ENCODE results near the gene STK32C.

DNA sequence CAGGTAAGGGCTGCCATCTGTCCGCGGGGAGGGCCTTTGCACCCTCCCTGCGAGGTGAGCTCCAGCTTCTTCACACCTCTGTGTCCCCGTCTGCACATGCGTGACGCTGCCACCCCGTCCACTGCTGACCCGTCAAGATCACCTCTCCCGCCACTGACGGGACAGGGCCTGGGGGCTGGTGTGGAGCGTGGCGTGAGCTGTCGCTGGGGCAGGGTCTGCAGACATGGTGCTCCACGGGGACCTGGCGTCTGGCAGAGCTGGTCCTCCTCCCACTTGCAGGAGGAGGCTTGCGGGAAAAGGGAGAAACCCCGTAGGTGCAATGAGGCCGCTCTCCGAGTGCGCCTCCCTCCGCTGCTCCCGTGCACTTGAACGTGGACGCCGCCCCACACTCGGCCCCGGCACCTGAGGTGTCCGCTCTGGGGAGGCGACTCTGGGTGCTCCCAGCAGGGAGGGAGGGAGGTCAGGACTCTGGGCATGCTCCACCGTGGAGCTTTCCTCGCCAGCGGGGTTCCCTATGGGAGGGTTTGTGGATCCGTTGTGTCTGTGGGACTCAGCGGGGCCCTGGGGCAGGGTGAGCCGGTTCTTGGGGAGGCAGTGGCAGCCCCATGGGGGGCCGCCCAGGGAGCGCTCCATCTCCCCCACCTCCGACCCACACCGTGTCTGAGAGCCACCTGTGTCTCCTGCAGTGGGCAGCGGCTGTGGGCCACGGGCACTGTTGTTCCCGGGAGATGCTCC is 138.6 kb downstream of the STK32C start:
- TF ChIP-seq, protein P1, sequence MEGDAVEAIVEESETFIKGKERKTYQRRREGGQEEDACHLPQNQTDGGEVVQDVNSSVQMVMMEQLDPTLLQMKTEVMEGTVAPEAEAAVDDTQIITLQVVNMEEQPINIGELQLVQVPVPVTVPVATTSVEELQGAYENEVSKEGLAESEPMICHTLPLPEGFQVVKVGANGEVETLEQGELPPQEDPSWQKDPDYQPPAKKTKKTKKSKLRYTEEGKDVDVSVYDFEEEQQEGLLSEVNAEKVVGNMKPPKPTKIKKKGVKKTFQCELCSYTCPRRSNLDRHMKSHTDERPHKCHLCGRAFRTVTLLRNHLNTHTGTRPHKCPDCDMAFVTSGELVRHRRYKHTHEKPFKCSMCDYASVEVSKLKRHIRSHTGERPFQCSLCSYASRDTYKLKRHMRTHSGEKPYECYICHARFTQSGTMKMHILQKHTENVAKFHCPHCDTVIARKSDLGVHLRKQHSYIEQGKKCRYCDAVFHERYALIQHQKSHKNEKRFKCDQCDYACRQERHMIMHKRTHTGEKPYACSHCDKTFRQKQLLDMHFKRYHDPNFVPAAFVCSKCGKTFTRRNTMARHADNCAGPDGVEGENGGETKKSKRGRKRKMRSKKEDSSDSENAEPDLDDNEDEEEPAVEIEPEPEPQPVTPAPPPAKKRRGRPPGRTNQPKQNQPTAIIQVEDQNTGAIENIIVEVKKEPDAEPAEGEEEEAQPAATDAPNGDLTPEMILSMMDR (IDR thresholded peaks at IDR 0.05) = no peak
- no peak for TF ChIP-seq POLR2A (IDR thresholded peaks at IDR 0.05)
